GM19099 (cell line): Measurements from ENCODE around the gene RAD51B.

Experiments used
- POLR2A ChIP-seq: IDR thresholded peaks from 3 replicates; pipeline ENCODE4 v1.6.1; 2011; ENCODE audit warnings: low read depth; ENCODE audit not compliant: insufficient read length; ENCODE audit errors: extremely low read depth

Gene RAD51B

DNA sequence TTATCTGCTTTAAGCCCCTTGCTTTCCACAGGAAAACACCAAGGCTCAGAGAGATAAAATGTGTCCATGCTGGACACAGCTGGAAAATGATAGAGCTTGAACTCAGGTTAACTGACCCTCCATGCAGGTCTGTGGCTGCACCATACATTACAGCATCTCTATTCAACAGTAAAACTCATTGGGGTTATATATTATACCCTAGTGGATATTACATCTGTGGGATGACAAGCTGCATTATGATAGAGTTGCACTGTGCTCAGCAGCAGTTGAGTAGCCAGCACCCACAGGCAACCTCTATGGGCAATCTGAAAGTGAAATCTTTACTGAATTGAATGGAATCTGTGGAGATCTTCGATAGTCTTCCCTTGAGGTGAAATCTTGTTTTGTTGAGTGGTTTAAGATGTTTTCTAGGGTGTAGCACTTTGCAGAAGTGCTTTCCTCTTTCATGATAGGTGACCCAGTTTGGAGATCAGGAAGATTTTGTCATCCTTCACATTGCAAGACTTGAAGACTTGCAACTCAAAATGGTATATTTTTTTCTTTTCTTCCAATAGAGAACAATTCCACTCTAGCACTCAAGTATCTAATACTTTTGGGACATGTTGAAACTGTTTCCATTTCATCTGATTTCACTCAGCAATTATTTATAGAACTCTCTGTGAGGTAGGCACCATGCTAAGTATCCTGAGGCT is 389.2 kb downstream of the RAD51B start:
- no peak for TF ChIP-seq POLR2A

DNA sequence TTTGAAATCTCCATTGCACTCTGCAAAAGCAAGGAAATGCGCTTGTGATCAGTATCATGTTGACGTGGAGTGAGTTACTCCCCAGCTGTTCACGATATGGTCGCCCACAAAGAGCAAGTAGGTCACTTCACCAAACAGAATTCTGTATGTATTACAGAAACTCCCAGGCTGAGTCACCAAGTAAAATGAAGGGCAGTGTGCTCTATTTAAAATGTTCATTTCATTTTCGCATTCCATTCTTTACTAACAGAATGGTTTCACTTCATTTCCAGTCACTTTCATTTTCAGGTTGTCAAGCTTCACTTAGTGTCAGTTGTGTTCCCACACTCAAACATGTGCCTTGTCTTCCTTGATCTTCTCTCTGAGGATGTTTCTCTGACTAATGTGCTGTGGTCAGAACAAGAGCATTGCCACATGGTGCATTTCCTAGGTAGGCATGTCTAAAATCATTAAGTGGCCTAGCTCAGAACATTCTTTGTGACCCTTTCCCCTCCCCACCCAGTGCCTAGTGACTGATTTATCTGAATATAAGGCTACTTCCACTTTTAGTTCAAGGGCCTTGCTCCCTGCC is 391.2 kb downstream of the RAD51B start:
- TF ChIP-seq POLR2A, result peak; percentile 27

DNA sequence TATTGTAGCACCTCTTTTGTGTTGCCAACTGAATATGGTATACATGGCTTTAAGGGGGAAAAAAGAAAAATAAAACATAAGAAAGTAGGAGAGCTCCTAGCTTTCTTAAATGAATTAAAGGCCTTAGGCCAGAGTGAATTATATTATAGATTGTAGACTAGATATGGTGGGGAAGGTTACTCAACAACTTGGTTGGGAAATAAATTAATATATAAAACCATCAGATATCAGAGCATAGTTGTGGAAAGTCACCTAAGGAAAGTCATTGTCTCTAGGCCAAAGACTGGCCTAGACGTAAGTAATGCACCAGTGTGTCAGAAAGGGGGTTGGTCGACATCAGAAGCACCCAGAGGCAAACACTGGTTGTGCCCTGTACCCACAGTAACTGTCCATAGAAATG is 391.8 kb downstream of the RAD51B start:
- TF ChIP-seq POLR2A, result no peak

DNA sequence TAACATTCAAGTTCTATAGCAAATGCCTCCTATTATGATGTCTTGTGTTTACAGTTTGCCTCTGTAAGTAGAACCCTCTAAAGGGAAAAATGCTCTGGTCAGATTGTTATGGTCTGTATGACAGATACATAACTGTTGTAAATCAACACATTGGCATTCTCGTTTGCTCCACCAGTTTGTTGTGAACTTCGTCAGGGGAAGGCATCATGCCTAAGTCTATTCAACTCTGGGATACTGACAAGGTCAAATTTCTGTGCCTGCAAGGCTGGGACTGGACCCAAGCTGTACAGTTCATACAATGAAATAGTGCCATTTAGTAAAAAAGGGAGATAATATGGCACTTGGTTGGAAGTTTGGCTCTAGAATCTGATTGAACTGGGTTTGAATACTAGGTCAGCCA is 392.3 kb downstream of the RAD51B start:
- no peak for TF ChIP-seq POLR2A

DNA sequence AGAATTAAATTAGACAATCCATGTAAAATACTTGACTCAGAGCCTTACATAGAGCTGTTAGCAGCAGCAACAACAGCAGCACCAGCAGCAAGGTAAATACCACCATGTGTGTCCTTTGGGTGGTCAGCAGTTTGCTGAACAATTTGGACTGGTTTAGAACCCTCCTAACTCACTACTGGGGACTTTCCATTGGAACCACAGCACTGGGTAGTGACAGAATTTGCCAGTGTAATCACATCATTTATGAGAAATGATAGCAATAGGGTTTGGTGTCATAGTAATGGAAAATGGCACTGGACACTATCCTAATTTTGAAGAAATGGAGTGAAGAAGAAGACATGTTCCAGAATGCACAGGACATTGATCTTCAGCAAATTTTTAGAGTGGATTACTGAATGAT is 392.8 kb downstream of the RAD51B start:
- no peak for TF ChIP-seq POLR2A

DNA sequence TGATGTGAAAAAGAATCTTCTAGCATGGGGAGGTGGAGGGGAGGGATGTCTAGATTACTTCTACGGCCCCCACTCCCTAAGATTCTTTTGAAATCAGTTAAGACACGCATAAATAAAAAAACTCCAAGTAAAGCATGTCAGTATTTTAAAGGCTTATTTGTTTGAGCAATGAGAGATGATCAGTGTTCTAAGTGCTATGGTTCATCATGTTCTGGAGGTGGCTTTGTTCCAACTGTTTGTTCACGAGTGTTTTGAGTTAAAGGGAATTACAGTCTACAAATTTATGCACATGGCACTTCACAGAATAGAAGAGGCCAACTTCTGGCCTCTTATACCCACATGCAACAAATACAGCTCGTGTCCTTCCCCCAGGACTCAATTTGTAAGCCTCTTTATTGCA is 394.9 kb downstream of the RAD51B start:
- no peak for TF ChIP-seq POLR2A

DNA sequence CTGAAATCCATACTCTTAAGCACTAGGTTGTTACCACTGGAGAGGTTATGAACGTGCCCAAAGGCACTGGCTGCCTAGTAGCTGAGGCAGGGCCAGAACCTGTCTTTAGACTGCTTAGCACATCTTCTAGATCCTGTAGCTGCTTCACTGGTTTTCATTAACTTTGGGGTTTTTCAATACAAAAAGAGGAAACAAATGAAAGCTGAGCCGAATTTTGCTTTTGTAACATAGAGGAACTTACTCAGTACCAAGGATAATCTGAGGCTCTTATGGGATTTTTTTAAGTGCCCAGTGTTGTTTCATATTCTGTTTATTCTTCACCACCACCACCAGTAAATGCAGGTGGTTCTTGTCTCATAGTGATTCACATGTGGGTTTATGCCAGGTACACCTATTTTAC is 396.1 kb downstream of the RAD51B start:
- no peak for TF ChIP-seq POLR2A

DNA sequence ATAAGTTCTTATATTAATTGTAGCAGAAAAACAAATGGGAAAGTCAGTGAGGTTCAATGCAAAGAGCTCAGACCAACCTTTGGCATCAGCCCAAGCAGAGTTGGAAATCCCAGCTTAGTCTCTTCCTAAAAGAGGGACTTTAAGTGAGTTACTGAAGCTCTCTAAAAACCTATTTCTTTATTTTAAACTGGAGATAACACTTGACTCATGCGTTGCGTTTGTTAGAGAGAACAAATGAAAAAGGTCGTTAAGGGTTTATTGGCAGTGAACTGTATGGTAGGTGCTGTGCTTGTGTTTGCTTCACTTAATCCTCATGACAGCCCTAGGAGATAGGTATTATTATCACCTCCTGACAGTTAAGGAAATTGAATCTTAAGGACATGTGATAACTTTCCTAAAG is 396.5 kb downstream of the RAD51B start:
- TF ChIP-seq POLR2A, result no peak

DNA sequence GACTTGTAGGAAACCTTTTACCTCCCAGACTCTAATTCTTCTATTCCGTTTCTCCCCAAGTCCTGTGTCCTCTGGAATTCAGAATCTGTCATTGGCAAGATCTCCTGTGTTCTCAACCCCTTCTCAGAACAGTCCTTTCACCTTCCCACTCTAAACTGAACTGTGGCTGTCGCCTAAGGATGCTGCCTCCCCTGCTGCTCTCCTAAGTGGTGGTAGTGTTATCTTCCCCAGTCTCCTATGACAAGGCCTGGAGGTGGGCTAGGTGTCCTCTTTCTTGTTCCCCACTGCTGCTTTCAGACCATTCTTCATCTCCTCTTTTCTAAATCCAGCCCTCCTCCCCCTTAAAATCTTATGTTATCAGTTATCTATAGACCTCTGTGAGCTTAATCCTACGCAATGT is 397.4 kb downstream of the RAD51B start:
- no peak for TF ChIP-seq POLR2A

DNA sequence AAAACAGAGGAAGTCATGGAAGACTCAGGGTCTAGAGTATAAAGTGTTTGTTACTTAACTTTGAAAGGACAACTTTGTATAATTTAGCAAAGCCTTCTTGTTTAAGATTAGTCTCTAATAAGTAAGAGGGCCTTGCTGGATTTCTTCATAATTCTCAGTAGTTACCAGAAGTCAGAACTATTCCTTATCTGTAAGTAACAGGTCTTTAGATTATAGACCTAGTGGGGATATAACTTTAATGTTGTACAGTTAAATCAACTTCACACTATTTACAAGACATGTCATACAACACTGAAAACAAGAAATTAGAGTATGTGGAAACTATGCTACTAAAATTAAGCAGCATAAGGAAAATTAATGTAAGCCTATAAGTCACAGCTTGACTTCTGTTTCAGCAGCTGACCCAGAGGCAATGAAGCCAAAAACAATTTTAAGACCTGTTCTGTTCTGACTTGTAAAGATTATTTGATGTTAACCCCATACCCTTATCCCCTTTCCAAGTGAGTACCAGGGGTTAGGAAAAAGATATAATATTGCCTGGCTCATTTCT is 398.3 kb downstream of the RAD51B start:
- no peak for TF ChIP-seq POLR2A

DNA sequence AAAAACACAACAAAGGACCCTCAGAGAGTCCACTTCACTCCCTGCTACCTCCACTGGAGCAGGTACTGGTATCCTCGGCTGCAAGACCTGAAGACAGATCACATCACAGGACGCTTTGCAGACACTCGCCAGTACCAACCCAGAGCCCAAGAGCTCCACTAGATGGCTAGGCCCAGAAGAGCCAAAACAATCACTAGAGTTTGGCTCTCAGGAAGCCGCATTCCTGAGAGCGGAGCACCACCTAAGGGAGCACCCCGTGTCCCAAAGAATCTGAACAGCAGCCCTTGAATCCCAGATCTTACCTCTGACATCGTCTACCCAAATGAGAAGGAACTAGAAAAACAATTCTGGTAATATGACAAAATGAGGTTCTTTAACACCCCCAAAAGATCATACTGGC is 399.8 kb downstream of the RAD51B start:
- no peak for TF ChIP-seq POLR2A

DNA sequence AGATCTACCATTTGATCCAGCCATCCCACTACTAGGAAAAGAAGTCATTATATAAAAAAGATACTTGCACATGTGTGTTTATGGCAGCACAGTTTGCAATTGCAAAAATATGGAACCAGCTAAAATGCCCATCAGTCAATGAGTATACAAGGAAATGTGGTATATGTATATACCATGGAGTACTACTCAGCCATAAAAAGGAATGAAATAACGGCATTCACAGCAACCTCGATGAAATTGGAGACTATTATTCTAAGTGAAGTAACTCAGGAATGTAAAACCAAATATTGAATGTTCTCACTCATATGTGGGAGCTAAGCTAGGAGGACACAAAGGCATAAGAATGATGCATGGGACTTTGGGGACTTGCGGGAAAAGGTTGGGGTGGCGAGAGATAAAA is 402.6 kb downstream of the RAD51B start:
- TF ChIP-seq POLR2A, result no peak

DNA sequence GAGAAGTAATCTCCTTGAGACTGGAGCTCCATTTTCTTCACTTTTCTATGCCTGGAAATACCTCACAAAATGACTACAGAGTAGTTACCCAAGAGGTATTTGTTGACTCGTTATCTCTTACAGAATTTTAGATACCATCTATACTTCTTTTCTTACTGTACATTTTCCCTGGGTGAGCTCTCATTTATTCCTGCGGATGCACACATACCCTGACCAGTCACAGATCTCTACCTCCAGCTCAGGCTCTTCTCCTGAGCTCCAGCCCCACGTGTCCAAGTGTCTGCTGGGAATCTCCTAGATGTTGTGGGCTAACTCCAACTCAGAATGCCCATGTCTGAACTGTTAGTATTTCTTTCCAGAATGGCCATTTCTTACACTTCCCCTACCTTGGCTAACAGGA is 403.1 kb downstream of the RAD51B start:
- no peak for TF ChIP-seq POLR2A

DNA sequence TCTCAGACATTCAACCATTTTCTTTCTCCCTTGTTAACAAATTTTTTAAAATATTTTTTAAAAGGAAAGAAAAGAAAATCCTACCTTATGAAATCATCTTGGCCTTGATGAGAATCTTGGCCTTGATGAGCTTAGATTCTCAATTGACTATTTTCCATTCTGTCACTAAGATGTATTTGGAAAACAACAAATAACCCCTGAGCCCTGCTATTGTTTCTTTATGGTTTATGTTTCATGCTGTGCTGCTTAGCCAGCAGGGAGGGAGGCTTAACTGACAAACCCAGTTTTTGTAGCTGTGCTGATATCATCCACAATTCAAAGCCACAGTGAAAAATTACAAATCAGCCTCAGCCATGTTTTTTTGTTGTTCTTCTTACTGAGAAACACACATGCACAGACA is 404.1 kb downstream of the RAD51B start:
- TF ChIP-seq POLR2A, result no peak

DNA sequence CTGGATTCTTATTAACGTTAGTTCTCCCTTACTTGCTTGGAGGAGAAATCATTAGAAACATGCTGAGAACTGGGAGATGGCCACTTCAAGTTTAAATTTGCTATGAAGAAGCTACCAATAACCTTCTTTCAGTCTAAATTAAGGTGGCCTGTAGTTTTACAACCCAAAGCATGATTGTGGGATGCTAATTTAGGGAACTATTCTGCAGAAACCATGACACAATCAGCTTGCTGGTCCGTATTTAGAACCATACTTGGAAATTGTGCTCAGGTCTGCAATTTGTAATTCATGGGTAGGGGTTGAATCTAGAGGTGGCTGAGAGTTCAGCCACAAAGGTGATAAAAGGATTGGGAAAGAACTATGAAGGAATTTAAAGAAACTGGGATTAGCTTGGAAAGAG is 405.7 kb downstream of the RAD51B start:
- no peak for TF ChIP-seq POLR2A

DNA sequence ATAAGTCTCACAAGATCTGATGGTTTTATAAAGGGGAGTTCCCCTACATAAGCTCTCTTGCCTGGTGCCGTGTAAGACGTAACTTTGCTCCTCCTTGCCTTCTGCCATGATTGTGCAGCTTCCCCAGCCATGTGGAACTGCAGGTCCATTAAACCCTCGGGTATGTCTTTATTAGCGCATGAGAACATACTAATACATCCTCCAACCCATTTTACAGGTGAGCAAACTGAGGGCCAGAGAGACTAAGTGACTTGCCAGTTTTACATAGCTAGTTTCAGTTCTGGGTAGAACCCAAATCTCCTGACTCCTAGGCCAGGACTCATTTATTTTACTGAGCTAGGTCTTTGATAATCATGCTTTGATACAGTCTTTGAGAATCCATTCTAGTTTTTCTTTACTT is 406.9 kb downstream of the RAD51B start:
- no peak for TF ChIP-seq POLR2A

DNA sequence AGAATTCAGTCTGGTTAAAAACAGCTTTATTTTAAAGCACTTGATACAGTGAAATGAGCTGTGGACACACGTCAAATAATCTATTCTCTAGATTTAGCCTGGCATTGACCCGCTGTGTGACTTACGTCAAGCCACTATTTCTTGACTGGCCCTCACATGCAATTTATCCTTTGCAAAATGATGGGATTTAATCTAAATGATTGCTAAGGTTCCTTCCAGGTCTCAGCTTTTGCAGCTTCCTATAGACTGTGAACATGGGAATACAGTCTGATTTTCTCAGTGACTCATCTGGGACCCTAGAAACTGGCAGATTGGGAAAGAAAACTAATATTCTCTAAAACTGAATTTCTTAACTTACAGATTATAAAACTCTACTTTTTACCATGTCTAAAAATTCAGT is 409.1 kb downstream of the RAD51B start:
- no peak for TF ChIP-seq POLR2A
